ENCODE results near the gene ANO3. TPM values are rescaled to one million over a fixed set of nuclear protein-coding genes. Genes with fewer than 3 reads are reported as not detected.

Gene ANO3
- total and polyA plus RNA-seq, 2 of the 4 experiments (the other 2 are of a cell fraction), result 0.02 to 0.18 TPM

- Histone ChIP-seq H3K36me3 (ENCODE audit: control insufficient read depth, insufficient read depth, low read length) (no peaks in the 10 kb centered on the region), H4K8ac (ENCODE audit: low read depth in 2 of 2, low read length in 2 of 2) (no peak overlapping the region), H2AK9ac (replicated peaks; ENCODE audit: low read depth, low read length, poor library complexity) (no peak overlapping the region), H3K4me1 (ENCODE audit: control insufficient read depth, insufficient read depth, low read length) (no peaks in the 10 kb centered on the region), H3K4me3 (ENCODE audit: insufficient read depth, low read depth, low read length) (no peak overlapping the region), H4K20me1 (ENCODE audit: insufficient read depth, low read length) (no peaks in the 10 kb centered on the region), H2BK5ac (ENCODE audit: low read depth, low read length, poor library complexity, severe bottlenecking) (no peak overlapping the region), H3K9ac (ENCODE audit: low read depth, low read length) (no peak overlapping the region), H3K9me3 (ENCODE audit: control insufficient read depth, insufficient read depth, low read length) (no peaks in the 10 kb centered on the region), H3K79me1 (ENCODE audit: low read depth in 1 of 2, low read length in 2 of 2) (no peaks in the 10 kb centered on the region), H4K91ac (ENCODE audit: insufficient read depth, low read depth, low read length) (no peak overlapping the region), H3K4ac (ENCODE audit: low read depth, low read length) (no peak overlapping the region), H3K14ac (replicated peaks; ENCODE audit: low read depth, low read length) (no peak overlapping the region), H2BK15ac (ENCODE audit: low read depth, low read length) (no peak overlapping the region), H4K5ac (ENCODE audit: low read depth, low read length) (no peak overlapping the region), H2AK5ac (ENCODE audit: low read depth, low read length) (no peak overlapping the region), H2AFZ (replicated peaks; ENCODE audit: low read length, poor library complexity) (no peak overlapping the region), H3K4me2 (ENCODE audit: low read depth, low read length) (no peak overlapping the region), H3K27me3 (ENCODE audit: control insufficient read depth, insufficient read depth, low read length) (no peaks in the 10 kb centered on the region), H3K23ac (ENCODE audit: low read depth, low read length) (no peak overlapping the region), H3K9me1 (ENCODE audit: insufficient read depth, low read length) (no peaks in the 10 kb centered on the region), H3K27ac (ENCODE audit: insufficient read depth, low read length) (no peak overlapping the region), H3K18ac (ENCODE audit: low read depth, low read length) (no peak overlapping the region), H3K56ac (ENCODE audit: extremely low read depth, insufficient read depth, low read length) (no peak overlapping the region), H2BK20ac (ENCODE audit: low read depth, low read length) (no peak overlapping the region), H2BK120ac (ENCODE audit: low read depth, low read length) (no peak overlapping the region)
- dilution Hi-C loops (cut with HindIII; ENCODE audit: low sequenced_read_pairs, unreplicated experiment), result no loop called here
- in situ Hi-C loops (cut with MboI; ENCODE audit: low sequenced_read_pairs), result no loop called here
- BruUV-seq (replicated peaks), result no TSS peak
- ChIA-PET POLR2A (ENCODE audit: unreplicated experiment) (no interaction called here), CTCF (no interaction called here)
- DNase-seq (no peak), ATAC-seq (ENCODE audit: low read depth) (no peak)
- TF ChIP-seq CHD1 (IDR thresholded peaks at IDR 0.05; ENCODE audit: low read depth, low read length) (no peak), NFE2L2 (IDR thresholded peaks at IDR 0.05; ENCODE audit: low read depth, low read length) (no peak), ELK1 (IDR thresholded peaks at IDR 0.05; ENCODE audit: borderline replicate concordance, low read depth, low read length) (no peak), CEBPB (IDR thresholded peaks at IDR 0.05; ENCODE audit: low read depth, low read length) (no peak), MAFK (IDR thresholded peaks at IDR 0.05; ENCODE audit: low read depth, low read length) (no peak), CTCF (conservative IDR thresholded peaks at IDR 0.05; ENCODE audit: low read depth, low read length) (no peak), MAZ (IDR thresholded peaks at IDR 0.05; ENCODE audit: borderline replicate concordance, low read depth, low read length) (no peak), POLR2A (IDR thresholded peaks at IDR 0.05; ENCODE audit: low read depth, low read length) (no peak), USF2 (IDR thresholded peaks at IDR 0.05; ENCODE audit: low read depth, low read length) (no peak), SMC3 (IDR thresholded peaks at IDR 0.05; ENCODE audit: low read depth, low read length) (no peak), FOS (IDR thresholded peaks at IDR 0.05; ENCODE audit: low read depth, low read length) (no peak), BHLHE40 (IDR thresholded peaks at IDR 0.05; ENCODE audit: low read depth, low read length) (no peak), RAD21 (IDR thresholded peaks at IDR 0.05; ENCODE audit: low read length) (no peak), RFX5 (IDR thresholded peaks at IDR 0.05; ENCODE audit: low read depth, low read length) (no peak), RCOR1 (IDR thresholded peaks at IDR 0.05; ENCODE audit: insufficient replicate concordance, low read length) (no peak), MXI1 (IDR thresholded peaks at IDR 0.05; ENCODE audit: borderline replicate concordance, low read depth, low read length) (no peak)
- intact Hi-C loops (cut with micrococcal nuclease), result no loop called here
Observed at GRCh38 chr11:26359055-26359454, 27.1 kb downstream of the ANO3 start.
